HG03103 (cell line): ENCODE measurements around the gene PPP1R3F.

Source experiments
- ATAC-seq: cut with Tn5 transposase; IDR thresholded peaks from one replicate; pipeline ENCODE4 v1.9.1; 2021; ENCODE audit warnings: low read depth; ENCODE audit not compliant: unreplicated experiment

PPP1R3F gene, protein sequence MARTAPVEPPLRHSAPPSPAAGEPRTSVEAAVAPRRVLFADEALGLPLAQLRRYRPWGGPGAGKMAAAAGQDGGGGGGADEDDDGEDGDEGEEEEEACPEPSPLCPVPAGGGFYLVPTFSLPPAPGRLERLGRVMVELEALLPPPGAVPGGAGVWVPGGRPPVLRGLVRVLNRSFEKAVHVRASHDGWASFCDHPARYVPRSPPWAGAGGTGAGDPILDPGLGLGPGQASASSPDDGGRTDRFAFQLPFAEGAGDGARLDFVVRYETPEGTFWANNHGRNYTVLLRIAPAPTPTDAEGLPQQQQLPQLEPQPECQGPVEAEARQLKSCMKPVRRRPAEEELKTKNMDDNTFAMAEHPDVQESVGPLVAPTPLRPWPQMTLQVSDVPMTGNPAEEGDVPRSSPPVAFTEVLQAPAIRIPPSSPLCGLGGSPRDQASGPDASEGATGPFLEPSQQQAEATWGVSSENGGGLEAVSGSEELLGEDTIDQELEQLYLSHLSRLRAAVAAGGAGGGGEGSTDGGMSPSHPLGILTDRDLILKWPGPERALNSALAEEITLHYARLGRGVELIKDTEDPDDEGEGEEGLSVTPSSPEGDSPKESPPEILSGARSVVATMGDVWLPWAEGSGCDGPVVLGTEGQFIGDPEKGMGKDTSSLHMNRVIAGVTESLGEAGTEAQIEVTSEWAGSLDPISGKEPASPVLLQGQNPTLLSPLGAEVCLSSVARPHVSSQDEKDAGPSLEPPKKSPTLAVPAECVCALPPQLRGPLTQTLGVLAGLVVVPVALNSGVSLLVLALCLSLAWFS

DNA sequence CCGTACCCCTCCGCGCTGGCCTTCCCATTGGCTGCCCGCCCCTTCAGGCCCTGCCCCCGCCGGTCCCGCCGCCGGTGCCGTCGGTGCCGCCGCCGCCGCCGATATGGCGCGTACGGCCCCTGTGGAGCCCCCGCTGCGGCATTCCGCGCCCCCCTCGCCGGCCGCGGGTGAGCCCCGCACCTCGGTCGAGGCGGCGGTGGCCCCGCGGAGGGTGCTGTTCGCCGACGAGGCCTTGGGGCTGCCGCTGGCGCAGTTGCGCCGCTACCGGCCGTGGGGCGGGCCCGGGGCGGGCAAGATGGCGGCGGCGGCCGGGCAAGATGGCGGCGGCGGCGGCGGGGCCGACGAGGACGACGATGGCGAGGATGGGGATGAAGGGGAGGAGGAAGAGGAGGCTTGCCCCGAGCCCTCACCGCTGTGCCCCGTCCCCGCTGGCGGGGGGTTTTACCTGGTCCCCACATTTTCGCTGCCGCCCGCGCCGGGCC, at the start of gene PPP1R3F:
Gene PPP1R3F (plus strand): TSS at position 27 of the 482 bp plus-strand sequence. CDS start 77 bp downstream, at position 104.
- peak; percentile 15 for ATAC-seq

DNA sequence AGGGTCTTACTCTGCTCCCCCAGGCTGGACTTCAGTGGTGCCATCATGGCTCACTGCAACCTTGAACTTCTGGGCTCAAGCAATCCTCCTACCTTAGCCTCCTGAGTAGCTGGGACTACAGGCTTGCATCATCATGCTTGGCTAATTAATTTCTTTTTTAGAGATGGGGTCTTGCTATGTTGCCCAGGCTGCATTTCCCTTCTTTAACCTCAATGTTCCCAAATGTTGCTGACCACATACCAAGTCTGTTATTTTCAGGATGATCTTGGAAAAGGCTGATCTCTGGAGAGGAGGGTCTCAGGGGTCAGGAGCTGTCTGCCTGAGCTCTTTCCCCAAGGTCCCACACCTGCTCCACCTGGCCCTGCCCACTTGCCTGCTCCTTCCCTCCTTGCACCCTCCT, 49.5 kb upstream of the PPP1R3F start:
- no peak for ATAC-seq

DNA sequence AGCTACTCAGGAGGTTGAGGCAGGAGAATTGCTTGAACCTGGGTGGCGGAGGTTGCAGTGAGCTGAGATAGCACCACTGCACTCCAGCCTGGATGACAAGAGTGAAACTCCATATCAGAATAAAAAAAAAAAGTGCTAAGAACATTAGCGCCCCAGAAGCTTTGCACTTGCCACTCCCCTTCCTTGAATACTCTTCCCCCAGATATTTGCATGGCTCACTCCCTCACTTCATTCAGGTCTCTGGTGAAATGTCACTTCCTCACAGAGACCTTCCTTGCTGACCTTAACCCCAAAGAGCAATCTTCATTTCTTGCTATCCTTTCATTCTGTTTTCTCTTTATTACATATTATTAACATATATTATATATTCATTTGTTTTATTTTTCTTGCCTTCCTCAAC, 47.7 kb upstream of the PPP1R3F start:
- ATAC-seq, result no peak

DNA sequence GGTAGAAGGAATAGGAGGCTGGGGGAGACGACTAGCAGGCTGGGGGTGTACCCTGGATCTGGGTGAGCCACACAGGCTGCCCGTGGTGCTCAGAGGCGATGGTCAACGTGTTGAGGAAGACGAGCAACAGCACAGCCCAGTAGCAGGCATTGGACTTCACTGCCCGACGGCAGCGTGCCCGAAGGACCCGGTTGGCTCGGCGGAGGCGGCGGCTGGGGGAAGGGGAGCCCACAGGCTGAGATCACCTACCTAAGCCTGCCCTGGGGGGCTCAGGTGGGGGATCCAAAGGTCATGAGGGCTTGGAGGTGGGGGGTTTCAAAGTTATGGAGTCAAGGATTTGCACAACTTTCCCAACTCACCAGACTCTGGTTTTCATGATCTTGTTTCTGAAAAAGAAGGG, 43.7 kb upstream of the PPP1R3F start:
- no peak for ATAC-seq

DNA sequence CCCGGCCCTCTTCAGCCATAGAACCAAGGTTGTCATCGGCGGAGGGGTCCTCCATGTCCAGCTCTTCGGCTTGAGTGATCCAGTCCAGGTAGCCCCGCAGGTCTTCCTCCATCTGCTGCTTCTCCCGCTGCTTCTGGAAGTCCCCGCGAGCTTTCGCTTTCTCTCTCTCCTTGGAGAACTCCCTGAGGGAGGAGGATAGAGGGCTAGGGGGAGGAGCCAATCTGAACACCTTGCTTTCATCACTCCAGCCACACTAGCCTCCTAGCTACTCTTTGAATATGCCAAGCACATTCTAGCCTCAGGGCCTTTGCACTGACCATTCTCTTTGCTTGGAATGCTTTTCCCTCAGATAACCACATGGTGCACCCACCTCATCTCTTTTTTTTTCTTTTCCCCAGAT, 42.6 kb upstream of the PPP1R3F start:
- no peak for ATAC-seq

DNA sequence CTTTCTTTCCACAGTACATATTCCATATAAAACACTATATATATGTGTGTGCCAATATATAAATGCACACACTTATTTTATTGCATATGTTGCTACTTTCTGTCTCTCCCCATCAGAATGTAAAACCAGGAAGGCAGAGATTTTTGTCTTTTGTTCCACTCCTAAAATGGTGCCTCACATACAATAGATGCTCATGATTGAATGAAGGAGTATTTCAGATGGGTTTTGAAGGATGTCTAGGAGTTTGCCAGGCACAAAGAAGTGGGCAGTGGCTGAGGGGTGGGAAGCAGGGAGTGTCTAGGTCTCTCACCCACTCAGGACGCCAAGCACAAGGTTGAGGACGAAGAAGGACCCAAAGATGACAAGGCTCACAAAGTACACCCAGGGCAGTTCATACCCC, 41.9 kb upstream of the PPP1R3F start:
- ATAC-seq, result no peak

DNA sequence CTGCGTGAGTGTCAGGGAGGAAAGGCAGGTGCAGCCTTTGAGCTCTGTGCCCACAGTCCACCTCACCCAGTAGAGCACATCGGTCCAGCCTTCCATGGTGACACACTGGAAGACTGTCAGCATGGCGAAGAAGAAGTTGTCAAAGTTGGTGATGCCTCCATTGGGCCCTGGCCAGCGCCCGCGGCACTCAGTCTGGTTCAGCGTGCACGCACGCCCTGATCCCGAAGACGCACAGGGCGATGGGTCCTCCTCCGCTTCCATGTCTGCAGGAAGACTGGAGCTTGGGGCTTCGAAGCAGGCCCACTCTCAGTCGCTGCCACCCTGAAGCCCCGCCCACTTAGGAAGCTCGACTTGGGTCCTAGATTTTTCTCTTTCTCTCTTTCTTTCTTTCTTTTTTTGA, 41.4 kb upstream of the PPP1R3F start:
- ATAC-seq, result no peak

DNA sequence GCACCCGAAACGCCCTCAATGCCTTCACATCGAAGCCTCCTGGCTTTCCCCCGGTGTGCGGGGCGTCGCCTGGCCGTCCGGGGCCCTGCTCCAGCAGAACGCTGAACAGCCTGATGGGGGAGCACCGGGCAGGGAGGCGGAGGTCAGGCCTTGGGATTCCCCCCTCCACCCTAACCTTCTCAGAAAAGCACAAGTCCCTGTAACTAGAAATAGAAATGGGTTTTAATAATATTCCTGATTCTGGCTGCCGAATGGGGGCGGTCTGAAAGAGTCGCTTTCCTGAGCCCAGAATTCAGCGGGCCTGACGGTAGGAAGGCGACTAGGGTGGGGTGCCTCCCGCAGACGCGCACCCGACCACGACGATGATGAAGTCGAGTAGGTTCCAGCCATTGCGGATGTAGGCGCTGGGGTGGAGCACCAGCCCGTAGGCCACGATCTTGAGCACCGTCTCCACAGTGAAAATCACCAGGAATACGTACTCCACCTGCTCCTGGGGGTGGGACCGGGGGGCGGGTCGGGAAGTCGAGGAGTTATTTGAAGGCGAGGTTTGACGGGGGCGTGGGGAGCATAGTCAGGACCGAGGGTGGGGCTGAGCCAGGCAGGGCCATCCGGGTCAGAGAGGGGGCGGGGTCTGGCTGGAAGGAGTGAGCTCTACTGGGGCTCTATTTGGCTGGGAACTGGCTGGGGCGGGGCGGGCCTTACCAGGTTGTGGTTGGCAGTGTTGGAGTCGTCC, 38.9 kb upstream of the PPP1R3F start:
- no peak for ATAC-seq

DNA sequence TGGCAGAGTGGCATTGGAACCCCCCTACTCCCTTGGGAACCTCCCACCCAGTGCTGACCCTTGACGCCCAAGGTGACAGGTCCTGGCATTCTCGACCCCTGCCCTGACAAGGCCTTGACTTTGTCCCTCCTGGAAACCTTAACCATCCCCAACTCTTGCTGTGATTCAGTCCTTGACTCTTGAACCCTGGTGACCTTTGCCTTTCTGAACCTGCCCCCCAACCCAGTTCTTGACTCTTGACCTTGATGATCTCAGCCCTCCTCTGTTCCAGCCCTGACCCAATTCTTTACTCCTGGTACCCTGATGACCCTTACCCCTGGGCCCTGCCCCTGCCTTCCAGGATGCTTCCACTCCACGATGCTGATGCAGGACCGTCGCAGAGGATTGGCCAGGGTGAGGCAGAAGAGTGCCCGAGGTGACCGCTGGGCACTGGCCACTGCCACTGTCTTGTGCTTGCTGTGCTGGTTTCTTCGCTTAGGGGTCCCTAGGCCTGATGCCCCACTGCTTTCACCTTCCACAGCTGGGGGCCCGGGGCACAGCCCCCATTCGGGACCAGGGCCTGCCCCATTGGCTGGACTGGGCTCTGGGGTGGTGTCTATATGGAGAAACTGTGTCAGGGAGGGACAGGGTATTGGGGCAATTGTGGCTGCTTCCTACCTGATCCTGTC, 38.1 kb upstream of the PPP1R3F start:
- no peak for ATAC-seq

DNA sequence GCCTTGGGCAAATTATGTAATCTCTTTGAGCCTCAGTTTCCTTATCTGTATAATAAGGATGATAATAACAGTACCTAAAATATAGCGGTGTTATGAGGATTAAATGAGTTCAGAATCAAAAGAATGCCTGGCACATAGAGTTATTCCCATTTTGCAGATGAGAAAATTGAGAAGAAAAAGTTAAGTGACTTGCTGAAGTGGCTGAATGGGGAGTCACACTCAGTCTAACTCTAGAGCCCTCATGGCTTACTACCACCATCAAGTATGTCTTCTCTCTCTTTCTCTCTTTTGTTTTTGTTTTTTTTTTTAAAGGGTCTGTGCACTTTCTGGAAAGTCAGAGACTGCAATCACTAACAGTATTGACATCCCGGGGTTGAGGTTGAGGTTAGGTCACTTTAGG, 37.1 kb upstream of the PPP1R3F start:
- ATAC-seq, result no peak

DNA sequence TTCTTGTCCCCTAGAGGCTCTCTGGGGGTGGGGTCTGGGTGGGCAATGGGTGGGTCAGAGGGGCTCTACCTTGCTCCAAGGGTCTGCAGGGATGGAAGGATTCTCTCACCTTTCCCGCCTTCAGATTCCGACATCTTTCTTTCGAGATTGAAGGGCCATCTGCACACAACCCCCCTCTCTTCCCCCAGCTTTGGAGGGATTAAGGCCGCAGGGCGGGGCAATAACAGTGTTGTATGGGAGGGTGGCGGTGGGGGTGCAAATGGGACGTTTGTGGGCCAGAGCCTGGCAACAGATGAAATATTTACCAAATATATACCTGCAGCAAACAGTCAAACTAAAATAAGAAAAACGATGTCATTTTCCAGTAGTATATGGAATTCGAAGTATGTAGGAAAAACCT, 36.4 kb upstream of the PPP1R3F start, which contains the start of gene CACNA1F:
Gene CACNA1F (minus strand): TSS at position 165 of the 400 bp plus-strand sequence. CDS start 31 bp downstream, at position 134.
- no peak for ATAC-seq

DNA sequence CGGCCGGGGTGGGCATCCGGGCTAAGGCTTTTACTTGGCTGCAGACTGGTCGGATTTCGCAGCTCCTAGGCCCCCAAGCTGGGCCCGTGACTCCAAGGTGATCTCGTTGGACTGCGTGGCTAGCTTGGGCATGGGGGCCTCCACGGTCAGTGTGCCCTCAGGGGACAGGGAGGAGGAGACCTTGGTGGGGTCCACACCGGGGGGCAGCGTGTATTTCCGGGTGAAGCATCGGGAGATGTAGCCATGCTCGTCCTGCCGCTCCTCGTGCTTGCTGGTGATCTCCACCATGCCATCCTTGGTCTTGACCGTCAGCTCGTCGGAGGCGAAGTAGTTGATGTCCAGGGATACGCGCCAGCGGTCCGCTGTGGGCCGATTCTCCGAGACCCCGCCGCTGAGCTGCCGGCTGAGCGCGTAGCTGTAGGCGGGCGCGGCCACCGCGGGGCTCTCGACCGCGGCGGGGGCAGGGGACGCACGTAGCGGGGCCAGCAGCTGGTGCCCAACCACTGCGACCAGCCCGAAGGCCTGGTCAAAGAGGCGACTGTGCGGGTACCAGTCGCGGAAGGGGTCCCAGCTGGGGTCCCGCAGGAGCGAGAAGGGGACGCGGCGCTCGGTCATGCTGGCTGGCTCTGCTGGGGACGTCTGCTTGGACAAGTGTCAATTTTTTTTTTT, 35.6 kb upstream of the PPP1R3F start:
- ATAC-seq, result no peak

DNA sequence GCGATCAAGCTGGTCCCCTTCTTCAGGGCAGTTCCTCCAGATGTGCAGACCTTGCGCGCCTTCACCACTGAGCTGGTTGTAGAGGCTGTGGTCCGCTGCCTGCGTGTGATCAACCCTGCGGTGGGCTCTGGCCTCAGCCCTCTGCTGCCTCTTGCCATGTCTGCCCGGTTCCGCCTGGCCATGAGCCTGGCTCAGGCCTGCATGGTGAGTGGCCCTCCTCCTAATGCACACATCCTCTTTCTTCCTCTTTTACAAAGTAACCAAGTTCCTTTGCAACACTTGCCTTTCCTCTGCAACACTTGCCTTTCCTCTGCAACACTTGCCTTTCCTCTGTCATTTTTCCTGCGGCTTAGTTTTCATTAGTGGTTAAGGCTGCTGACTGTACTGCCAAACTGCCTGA, 32.5 kb upstream of the PPP1R3F start:
- no peak for ATAC-seq

DNA sequence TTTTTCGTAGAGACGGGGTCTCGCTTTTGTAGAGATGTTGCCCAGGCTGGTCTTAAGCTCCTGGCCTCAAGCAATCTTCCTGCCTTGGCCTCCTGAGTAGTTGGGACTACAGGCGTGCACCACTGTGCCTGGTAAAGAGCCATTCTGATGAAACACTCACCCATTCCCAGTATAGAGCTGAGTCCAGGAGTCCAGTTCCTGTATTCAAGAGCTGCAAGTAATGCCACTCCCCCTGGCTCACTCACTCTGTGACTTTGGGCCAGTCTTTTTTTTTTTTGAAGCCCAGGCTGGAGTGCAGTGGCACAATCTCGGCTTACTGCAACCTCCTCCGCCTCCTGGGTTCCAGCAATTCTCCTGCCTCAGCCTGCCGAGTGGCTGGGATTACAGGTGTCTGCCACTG, 30.9 kb upstream of the PPP1R3F start:
- no peak for ATAC-seq

DNA sequence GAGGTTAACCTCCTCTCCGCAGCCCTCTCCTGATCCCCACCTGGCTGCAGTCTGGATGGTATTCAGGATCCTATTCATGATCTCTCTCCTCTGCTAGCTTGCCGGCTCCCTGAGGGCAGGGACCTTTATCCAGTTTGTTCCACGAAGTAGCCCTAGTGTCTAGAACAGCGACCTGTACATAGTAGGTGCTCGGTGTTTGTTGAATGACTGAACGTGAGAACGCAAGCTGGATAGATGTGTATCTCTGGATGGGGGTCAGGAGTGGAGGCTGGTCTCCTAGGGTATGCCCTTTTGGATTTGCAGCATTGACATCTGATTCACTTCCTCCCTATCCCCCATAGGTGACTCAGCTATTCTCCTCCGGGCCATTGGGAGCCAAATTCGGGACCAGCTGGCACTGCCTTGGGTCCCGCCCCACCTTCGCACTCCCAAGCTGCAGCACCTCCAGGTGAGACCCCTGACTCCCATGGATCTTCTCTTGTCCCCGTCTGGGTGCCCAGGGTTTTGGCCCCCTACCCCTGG, 27.0 kb upstream of the PPP1R3F start:
- ATAC-seq, result no peak

DNA sequence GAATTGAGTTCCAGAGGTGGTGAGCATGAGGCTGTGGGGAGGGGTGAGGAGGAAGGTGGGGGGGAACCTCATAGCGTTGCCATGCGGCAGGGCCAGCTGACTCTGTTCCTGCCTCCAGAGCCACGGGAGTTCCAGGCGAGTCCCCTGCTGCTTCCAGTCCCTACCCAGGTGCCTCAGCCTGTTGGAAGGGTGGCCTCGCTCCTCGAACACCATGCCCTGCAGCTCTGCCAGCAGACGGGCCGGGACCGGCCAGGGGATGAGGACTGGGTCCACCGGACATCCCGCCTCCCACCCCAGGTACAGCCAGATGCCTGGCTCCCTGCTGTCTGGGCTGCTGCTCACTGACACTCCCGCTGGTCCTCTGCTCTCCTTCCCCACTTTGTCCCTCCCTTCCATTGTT, 26.4 kb upstream of the PPP1R3F start:
- no peak for ATAC-seq

DNA sequence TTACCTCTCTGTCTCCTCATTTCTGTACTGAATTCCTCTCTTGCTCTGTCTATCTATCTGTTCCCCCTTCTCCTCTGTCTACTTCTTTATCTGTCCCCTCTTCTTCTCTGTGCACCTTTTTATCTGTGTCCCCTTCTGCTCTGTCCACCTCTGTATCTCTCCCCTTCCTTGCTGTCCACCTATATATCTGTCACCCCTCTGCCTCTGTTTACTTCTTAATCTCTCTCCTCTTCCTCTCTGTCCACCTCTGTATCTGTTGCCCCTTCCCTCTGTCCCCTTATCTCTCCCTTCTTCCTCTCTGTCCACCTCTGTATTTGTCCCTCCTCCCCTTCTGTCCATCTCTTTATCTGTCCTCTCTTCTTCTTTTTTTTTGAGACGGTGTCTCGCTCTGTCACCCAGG, 25.4 kb upstream of the PPP1R3F start:
- no peak for ATAC-seq

DNA sequence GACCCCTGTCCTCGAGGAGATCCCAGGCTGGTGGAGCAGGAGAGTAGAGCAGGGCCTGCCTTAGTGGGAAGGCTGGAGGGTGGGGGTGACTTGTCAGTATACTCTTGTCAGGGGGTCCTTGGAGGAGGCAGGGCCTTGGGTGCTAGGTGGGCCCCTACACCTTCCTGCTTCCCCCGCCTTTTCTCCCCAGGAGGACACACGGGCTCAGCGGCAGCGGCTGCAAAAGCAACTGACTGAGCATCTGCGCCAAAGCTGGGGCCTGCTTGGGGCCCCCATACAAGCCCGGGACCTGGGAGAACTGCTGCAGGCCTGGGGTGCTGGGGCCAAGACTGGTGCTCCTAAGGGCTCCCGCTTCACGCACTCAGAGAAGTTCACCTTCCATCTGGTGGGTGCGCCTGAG, 23.1 kb upstream of the PPP1R3F start:
- no peak for ATAC-seq

DNA sequence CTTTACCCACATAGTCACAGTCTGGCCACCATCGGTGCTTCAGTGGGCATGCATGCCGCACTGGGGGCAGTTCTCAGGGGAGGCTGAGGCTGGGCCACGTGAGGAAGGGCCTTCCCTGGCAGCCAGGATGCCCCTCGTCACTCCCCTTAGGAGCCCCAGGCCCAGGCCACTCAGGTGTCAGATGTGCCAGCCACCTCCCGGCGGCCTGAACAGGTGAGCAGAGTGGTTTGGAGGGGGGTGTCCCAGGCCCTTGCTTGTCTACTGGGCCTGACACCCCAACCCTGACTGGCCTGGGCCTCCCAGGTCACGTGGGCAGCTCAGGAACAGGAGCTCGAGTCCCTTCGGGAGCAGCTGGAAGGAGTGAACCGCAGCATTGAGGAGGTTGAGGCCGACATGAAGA, 22.2 kb upstream of the PPP1R3F start:
- no peak for ATAC-seq
